AG08396 (cell line): ENCODE measurements around the gene LINGO4.

Source experiments
- DNase-seq: peaks from one replicate; pipeline ENCODE4 v3.0.0; 2012; ENCODE audit warnings: low spot score, mixed read lengths

LINGO4 gene, protein sequence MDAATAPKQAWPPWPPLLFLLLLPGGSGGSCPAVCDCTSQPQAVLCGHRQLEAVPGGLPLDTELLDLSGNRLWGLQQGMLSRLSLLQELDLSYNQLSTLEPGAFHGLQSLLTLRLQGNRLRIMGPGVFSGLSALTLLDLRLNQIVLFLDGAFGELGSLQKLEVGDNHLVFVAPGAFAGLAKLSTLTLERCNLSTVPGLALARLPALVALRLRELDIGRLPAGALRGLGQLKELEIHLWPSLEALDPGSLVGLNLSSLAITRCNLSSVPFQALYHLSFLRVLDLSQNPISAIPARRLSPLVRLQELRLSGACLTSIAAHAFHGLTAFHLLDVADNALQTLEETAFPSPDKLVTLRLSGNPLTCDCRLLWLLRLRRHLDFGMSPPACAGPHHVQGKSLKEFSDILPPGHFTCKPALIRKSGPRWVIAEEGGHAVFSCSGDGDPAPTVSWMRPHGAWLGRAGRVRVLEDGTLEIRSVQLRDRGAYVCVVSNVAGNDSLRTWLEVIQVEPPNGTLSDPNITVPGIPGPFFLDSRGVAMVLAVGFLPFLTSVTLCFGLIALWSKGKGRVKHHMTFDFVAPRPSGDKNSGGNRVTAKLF

DNA sequence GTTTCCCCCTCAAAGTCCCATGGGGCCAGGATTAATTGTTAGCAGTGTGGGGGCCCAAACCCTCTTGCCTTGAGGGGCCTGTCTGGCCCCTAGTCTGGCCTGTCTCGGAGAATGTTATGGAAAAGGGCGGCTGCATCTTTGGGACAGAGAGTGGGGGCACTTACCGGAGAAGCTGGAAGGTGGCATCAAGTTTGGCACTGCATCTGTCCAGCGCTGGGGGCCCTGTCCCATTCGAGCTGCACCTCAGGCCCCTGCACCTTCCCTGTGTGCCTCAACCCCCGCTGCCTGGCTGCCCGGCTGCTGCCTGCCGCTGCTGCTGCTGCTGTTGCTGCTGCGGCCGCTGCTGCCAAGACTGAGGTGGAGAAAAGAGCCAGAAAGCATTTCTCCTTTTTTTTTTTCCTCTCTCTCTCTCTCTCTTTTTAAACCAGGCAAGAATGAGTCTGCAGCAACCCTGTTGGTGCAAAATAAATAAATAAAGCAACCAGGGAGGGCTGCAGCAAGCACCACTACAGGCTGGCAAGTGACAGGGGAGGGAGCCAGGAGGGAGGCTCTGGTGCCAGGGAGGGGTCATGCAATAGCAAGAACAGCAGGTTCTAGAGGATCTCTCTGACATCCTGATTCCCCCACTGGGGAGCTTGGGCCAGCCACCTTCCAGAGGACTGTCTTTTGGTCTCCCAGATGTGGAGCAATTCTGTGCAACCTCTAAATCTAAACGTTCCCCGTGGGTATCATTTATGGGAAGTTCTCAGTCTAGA is at the start of gene LINGO4:
Gene LINGO4 (minus strand): TSS at position 354 of the 755 bp plus-strand sequence. CDS start 2,715 bp downstream, outside the sequence.
- no peak for DNase-seq

DNA sequence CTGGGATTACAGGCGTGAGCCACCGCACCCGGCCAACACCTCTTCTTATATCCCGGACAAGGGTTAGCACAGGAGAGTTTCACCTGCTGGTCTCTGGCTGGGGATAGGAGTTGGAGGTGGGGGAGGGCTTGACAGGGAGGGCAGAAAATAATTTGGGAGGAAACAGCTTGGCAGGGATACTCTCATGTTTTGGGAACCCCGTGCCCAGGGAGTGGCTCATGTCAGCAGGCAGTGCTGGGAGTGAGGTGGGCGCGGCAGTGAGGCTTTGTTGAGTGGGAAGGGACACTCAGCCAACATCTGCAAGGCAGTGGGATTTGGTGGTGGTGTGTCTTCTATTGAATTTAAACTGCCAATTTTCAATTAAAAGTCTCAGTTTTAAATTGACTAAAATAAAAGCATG is 49.4 kb upstream of the LINGO4 start:
- no peak for DNase-seq

DNA sequence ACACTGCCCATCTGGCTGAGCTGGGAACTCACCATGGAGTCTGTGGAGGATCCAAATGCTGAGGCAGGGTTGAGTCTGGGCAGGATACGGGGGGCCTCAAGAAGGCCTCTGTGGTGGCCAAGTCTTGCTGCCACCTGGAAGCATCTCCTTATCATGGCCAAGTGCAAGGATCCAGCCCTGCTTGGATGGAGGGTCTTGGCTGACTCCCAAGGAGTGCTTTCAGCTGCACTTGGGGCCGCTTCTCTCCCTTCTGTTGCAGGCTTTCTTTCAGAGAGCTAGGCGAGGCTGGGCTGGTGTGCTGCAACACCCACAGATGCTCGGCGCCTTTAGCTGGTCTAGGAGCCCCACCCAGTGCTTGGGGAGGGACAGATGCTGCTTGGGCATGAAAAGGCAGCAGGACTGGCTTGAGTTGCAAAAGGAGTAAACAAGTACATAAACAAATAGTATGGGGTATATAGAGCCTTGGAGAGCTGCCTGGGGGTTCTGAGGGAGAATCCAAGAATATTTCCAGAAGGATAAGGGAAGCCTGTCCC is 48.3 kb upstream of the LINGO4 start, which contains the start of gene THEM5:
Gene THEM5 (minus strand): TSS at position 302 of the 533 bp plus-strand sequence. CDS start 147 bp downstream, at position 155.
- no peak for DNase-seq

DNA sequence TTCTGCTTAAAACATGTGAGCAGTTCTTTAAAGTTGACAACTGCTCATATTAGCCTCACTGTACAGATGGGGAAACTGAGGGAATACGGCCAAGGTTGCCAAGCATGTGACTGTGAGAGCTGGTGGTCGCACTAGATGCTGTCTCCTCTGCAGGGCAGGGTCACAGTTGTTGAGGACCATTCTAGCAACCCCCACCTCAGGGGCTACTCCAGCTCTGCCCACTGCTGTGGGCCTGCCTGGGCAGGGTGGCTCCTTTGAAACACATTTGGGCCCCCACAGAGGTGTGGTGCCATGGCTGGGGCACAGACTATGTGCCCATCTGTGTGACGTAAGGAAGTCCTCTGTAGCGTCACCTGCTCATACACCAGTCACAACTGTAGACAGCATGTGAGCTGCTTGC is 47.5 kb upstream of the LINGO4 start:
- DNase-seq = peak; percentile 1

DNA sequence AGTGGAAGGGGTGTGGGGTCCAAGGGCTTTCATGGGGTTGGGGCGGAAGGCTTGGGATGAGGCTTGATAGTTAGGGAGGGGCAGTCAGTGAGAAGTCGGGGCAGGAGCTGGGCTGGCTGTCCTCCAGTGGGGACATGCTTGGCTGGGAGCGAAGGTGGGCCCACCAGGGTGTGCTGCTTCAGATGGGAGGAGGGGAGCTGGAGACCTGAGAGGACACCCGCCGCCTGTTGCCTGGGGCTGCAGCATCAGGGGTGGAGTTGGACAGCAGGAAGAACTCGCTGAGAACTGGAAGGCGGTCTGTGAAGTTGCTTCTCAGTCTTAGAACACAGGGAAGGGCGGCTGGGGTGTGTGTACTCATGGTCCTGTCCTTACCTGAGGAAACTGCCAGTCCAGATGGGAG is 46.7 kb upstream of the LINGO4 start:
- DNase-seq = peak; percentile 3

DNA sequence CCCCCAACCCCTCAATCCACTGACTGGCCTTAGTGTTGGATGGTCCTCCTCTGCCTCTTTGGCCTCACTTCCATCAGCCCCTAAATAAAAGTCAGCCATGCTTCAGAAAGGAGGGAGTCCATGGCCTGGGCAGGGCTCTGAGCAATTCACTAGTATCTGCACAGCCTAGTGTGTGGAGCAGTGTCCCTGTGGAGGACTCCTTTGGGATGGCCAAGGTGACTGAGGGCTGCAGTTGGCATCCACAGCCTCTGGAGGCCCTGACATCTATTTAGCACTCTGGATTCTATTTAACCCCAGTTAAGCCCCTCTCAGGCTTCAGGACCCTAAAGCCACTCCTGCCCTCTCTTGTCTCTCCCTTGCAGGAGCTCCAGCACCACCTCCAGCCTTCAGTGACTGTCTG is 44.7 kb upstream of the LINGO4 start:
- no peak for DNase-seq

DNA sequence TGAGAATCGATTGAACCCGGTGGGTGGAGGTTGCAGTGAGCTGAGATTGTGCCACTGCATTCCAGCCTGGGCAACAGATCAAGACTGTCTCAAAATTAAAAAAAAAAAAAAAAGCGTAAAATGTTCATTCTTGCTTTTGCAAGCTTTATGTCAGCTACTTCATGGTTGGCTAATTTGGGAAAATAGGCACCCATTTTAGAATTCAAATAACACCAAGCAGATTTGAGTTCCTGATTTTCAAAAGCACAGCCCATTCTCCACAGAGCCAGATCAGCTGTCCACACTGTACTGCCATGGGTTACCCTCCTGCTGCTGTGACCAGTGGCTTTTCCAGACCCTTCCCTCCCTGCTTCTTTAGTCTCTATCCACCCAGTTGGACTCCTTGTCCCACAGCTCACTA is 43.9 kb upstream of the LINGO4 start:
- no peak for DNase-seq

DNA sequence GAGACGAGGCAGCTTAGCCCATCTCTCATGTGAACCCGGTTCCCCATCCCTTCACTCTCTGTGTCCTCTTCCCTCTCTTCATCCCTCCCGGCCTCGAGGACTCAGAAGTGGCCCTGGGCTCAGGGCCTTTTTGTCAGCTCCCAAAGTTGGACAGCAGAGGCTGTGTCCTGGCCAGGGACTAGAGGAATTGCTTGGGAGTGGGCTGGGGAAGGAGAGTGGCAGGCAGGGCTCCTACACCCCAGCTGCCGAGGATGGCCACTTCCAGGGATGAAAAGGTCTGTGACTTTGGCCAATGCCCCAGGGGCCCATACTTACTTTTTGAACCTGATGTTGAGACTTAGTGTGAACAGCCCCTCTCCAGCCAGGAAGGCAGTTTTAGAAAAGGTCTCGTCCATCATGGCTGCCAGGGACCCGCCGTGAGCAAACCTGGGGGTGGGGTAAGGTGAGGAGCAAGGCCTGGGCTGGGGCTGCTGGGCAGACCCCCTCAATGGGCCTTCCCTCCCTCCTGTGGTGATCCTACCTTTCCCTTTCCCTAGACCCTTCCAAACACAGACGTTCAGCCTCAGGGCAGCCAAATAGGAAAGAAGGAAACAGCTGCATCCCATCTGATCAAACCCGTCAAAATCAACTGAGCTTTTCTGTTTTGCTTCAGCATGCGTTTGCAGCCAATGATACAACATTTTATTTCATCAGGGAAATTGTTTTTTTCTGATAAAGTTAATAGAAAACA is 42.8 kb upstream of the LINGO4 start:
- DNase-seq = no peak

DNA sequence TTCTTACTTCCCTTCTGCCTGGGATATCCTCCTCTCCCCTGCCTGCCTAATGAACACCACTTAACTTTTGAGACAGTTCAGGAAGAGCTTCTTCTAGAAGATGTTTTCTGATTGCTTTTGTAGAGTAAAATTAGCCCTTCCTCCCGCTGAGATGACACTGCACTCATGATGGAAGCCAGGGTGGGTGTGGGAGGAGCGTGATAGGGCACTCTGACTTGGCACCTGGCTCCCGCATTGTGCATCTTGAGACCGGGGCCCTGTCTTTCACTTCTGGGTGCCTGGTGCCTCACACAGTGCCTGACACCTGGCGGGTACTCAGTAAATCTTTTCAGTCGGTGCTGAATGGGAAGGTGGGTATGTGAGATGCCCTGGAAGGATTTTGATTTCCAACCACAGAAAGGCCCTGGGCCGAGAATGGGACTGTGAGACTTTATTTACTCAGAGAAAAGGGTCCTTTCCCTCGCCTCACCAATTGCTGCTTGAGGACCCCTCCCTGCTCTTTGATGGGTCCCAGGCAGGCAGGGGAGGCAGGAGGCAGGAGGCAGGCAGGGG is 41.5 kb upstream of the LINGO4 start:
- no peak for DNase-seq

DNA sequence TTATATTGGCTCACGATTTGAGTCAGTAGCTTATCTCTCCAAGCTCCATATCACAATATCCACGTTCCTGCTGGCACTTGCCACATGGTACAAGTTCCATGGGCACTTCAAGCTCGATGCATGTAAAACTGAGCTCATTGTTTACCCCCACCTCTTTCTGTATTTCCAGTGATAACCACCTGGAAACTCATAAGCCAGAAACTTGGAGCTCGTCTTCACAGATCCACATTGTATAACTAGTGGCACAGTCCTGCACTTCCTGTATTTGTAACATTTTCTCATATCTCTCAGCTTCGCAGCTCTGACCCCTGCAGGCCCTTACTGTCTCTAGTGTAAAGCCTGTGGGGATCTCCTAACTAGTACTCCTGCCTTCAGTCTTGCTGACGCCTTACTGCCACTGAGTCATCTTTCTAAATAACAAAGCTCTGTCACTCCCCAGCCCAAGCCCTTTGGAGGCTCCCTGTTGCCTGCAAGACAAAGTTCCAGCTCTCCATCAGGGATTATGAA is 40.9 kb upstream of the LINGO4 start:
- DNase-seq = peak; percentile 69

DNA sequence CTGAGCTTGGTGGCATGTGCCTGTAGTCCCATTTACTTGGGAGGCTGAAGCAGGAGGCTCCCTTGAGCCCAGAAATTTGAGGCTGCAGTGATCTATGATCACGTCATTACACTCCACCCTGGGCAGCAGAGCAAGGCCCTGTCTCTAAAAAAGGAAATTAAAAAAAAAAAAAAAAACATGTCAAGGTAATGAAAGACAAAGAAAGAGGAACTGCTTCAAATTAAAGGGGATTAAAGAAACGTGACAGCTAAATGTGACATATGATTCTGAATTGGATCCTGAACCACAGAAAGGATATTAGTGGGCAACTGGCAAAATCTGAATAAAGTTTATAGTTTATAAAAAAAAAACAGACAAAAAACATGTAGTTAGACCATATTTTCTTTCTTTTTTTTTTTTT is 38.2 kb upstream of the LINGO4 start:
- no peak for DNase-seq

DNA sequence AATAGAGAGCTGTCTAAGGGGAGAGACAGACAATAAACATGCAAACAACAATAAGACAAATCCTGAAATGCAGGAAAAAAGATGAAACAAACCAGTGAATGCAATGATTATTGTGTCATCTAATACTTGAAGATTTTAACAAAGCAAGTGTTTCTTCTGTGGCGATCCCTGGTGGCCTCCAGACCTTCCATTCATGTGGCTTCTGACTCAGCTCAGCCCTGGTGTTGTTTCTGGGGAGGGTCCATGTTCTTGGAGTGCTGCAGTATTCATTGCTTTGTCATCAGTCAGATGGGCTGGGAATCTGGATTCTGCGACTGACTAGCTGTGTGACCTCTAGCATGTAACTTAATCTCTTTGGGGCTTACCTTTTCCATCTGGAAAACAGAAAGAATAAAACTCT is 35.9 kb upstream of the LINGO4 start:
- no peak for DNase-seq

DNA sequence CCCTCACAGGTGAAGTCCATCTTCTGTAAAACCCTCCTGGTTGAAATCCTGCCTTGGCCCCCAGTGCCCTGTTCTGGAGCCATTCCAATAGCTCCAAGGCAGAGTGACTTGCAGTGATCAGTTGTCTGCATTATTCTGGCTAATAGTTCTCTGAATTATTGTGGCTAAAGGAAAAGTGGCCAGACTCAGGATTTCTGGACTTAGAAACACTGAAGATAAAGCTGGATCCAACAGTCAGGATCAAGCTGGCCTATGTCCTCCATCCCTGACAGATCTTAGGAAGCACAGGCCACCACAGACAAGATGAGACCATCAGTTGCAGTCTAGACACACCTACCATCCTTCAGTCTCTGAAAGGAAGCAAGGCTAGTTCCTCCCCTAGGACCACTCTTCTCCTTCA is 35.2 kb upstream of the LINGO4 start:
- no peak for DNase-seq

DNA sequence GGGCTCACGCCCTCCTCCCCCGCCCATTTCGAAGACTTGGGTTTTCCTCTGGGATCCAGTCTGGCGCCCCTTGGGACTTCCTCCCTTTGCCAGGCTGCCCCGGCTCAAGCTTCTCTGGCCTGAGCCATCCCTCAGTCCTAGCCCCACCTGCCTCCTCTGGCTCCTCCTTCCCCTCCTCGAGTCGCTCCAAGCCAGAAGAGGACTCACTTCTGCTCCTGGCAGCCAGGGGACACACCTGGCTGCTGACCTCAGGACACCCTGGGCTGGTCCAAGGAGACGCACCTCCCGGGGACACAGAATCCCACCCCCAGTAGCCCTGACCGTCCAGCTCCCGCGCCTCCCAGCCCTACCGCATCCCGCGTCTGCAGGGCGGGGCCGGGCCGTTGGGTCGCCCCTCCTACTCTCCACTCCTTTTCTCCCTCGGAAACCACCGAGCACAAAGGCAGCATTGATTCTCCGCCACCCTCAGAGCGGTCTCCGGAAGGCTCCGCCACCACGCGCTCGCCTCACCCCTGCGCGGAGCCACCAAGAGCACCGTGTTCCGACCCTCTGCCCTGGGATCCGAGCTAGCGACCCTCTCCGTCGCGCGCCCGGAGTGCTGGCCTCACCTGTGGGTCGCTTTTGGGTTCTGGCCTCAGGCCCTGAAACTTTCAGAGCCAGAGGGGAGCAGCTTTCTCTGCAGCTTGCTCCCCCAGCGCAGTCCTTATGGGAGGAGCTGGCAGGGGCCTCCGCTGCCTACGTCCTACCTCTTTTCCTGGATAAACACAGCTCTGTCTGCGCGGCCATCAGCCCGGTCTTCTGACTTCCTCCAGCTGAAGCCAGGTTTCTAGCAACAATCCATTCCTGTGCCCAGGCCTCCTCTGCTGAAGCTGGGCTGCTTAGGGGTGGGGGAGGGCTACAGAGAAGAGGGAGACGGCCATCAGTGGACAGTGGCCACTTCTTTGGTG is 34.5 kb upstream of the LINGO4 start, which contains the start of gene C2CD4D:
Gene C2CD4D (minus strand): TSS at position 364 of the 947 bp plus-strand sequence. CDS start 831 bp downstream, outside the sequence.
- no peak for DNase-seq

DNA sequence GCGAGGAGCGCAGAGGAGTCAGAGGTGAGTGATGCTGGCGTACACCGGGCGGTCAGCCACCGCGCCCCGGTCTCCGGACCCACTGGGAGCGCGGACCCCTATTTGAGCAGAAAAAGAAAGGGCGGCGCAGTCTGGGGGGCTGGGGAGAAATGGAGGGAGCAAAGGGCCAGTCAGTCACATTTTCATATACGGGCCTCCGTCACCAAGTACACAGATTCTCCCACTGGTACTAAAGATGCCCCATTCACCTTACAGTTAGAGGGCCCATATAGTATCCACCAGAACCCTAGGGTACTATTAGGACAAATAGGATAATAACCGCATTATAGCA is 33.8 kb upstream of the LINGO4 start:
- no peak for DNase-seq

DNA sequence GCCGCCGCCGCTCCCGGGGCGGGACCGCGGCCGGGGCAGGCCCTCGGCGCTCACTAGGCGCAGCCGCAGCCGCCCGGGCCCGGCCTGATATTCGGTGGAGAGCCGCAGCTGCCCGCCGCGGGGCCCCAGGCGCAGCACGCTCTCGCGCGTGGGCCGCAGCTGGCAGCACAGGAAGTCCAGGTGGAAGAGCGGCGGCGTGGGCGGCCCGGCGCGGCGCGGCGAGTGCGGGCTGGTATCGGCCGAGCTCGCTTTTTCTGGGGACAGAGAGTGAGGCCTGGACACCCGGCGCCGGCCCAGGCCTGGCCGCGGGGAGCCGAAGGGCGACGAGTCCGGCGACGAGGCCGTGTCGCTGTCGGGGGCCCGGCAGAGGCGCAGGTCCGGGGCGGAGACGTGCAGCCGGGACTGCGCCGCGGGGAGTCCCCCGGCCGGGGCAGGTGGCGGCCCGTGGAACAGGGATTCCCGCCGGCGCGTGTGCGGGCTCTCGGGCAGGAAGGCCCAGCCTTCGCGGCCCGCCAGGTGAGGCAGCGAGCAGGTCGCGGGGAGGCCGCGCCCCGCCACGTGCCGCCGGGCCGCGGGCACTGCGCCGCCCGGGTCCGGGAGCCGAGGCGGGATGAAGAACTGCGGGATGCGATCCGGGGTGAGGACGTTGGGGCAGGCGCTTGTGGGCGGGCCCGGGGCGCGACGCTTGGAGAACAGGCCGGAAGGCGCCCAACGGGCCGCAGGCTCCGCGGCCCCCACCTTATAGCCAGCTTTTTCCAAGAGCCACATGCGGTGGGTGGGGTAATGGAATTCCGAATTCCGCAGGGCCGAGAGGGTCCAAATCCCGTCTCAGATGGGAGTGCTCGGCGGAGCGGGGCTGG is 33.2 kb upstream of the LINGO4 start:
- DNase-seq = peak; percentile 68

DNA sequence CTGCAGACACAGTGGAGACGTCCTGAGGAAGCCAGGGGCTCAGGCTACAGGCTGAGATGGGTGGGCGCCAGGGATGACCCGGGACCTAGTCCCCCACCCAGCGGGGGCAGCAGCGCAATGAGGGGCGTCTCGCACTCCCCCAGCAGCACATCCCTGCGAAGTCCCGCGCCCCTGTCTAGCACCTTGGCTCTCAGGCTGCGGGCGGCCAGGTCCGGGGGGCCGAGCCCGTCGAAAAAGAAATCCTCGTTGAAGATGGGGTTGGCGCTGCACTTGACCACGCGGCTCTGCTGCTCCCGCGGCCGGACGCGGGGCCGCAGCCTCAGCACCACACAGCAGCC is 32.6 kb upstream of the LINGO4 start:
- no peak for DNase-seq

DNA sequence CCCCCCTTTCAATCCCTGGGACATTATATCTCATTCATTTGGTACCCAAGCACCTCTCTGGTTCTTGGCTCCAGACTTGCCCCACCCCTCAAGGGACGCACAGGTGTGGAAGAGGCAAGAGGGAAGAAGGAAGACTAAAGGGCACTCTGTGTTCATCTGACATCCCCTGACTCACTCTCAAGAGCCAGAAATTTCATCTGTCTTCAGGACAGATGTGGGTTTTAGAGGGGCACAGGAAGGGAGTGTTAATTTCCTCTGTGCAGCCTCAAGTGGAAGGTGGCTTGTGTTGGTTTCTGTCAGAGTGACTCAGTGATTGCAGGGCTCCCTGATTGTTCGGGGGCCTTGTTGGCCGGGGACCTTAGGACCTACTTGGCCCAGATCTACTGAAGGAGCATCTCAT is 32.0 kb upstream of the LINGO4 start:
- DNase-seq = no peak

DNA sequence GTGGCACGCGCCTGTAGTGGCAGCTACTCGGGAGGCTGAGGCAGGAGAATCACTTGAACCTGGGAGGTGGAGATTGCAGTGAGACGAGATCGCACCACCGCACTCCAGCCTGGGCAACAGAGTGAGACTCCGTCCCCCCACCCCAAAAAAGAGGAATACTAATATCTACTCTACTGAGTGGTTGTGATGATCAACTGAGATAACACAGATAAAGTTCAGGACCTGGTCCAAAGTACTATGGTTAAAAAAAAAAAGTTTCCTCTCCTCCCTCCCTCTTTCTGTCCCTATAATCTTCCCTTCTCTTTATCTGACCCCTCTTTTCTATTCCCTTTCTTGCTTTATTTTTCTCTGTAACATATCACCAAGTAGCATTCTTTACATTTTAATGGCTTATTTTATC is 30.4 kb upstream of the LINGO4 start:
- DNase-seq = no peak
